IPS DF 4.7 (cell line): Measurements from ENCODE around the gene SARDH.
"Not testable (repeated sequence)": the region's sequence is repeated elsewhere in the genome, so short reads cannot be mapped to it uniquely, and the experiment has no call there.

ENCODE experiments used
- DNase-seq: peaks from one replicate; pipeline ENCODE4 v3.0.0-alpha.2; 2013; ENCODE audit warnings: low spot score; ENCODE audit errors: extremely low read depth

The SARDH gene

GRCh38 chr9:133686642-133687575 is 51.2 kb downstream of the SARDH start:
- no peak for DNase-seq

DNA sequence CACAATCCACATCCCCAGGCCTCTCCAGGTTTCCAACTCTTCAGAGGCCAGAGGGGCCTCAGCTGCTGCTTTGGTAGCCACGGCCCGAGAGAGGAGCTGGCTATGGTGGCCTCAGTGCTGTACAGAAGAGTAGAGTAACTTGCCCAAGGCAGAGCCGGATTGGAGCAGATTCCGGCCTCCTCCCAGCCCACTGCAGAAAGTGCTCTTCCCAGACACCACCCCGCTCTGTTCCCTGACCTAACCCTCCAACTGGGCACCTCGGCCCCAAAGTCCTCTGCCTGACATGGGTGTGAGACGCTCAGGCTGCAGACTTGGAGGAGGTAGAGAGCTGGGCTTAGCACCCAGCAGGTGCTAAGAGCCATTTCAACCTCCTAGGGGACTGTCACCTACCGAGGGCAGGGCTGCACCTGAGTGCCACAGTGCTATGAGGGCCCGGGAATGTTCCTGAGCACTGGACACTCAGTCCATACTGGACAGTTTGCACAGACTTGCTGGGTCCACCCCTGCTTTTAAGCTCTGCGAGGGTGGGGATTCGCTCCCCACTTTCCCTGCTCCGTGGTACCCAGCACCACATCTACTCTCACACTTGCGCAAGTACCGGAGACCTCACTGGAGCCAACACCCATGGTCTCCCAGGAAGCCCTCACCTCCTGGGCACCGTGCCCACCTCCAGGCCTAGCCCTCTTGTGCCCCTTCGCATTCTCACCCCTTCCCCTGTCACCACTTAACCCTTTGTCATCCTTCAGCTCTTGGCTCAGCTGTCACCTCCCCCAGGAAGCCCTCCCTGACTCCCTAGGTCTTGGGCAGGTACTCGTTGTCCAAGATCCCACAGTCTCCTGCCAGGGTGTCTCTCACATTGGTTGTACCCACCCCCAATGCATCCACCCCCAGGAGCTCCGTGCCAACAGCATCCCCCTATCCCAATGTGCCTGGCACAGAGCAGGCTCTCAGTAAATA is 52.2 kb downstream of the SARDH start:
- DNase-seq: no peak

DNA sequence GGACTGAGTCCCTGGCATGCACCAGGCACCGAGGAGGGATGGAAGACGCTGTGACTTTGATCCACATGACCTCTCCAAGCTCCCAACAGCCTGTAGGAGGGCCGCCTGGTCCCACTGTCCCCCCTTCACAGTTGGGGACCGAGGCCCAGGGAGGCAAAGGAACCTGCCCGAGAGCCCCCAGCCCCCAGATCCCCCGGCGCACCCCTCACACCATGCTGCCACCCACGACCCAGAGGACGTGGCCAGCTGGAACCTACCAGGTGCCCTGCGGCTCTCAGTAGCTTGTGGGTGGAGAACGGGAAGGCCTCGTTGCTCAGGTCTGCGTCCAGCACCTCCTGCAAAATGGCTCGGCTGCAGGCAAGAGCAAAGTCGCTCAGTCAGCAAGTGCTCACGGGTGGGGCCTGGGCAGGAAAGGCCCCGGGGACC is 53.2 kb downstream of the SARDH start:
- DNase-seq: no peak

GRCh38 chr9:133684121-133684935 is 53.8 kb downstream of the SARDH start:
- no peak for DNase-seq

DNA sequence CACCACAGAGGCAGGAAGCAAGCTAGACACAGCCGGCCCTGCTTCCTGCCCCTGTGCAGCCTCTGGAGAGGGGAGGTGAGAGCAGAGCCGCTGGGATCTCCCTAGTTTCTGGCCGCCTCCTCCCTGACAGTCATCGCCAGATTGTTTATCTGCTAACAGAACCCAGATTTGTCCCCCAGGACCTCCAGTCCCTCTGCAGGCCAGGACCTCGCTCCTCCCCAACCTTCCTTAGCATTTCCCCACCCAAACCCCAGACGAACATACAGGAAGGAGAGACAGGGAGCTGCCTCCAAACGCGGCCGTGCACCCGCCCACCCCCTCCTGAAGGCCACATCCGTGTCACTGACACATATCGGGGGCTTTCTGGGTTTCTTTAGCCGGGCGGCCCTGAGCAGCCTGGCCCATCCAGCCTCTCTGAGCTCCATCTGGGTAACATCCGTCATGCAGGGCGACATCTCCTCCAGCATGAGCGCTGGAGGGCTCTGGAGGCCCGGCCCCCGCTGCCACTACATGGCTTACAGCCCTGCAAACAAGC is 54.5 kb downstream of the SARDH start:
- DNase-seq: no peak

DNA sequence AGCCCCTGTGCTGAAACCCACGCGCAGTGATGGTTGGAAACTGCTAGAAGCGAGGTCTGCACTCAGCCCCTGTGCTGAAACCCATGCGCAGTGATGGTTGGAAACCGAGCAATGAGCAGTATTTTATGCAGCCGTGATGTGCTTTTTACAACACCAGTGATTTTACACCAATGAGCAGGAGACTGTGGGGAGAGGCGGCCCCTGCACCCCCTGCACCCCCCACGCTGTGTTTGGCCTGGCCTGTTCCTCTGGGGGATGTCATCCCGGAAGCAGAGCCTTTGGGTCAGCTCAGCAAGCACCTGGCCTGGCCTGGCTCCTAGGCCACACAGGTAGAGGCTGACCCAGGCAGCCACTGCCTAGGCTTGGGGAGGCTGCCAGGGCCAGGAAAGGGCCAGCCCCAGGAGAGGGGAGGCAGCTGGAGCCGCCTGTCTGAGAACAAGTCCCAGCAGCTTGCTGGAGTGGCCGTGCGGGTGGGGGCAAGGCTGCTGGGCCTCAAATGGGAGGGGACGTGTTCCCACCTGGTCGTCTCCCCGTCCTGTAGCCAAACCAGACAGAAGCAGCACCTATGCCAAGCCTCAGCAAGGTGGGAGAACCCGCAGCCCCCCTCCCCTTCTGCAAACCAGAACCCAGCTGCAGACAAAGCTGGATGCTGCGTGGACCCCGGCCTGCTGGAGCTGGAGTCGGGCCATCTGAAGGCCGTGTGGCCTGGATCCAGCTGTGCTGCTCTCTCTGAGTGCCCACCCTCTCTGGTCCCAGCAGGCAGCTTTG is 55.1 kb downstream of the SARDH start:
- no peak for DNase-seq

DNA sequence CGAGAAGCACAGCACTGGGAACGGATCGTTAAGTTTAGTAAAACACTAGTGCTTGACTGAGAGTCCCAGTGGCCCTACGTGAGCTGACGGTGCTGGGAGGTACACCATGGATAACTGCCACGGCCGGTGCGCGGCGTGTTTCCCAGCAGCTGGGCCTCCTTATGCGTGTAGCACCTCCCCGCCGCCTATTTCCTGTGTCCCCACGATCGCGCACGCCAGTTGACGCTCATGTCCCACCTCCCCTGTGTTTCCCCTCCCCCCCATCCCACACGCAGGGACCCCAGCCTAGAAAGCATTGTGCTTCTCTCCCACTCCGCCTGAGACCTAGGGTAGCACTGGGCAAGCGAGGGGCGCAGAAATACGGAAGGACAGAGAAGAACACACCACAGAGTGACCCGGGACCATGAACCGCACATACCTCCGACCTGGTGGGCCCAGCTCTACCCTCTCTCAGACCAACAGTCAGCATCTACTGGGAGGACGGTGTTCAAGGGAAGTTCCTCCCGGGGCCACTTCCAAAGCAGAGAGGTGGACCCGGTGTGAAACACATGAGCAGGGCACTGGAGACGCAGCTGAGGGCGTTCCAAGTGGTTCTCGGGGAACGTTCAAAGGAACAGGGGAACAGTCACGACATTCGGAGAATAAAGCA is 56.4 kb downstream of the SARDH start:
- DNase-seq: no peak

DNA sequence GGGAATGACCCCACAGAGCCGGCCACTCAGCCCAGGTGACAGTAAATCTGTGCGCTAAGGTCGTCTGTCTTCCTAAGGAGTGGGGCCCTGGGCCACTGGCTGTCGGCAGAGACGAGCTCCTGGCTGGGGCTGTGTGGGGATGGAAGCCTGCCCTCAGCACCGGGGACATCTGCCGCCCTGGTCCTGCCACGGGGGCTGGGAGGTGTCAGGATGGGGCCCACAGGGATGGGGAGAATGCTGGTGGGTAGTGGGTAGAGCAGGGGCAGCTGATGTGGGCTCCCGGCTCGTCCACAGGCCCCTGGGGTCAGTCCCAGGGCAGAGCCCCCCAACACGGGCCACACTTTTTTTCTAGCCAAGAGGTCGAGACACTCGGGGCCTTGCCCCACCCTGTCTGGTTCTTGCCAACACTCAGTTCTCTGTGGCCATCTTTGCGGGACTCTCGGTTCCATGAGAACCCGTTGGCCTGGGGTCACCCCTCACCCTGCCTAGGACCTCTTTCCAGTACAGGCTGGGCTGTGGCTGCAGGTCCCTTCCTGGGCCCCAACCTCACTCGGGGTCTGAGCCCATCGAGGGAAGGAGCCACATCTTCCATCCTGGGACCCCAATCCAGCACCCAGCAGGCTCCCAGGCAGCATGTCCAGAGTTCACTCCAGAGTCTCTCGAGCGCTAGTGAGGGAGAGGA is 57.0 kb downstream of the SARDH start:
- no peak for DNase-seq

- DNase-seq: no peak
Observed at GRCh38 chr9:133680250-133680975, 57.7 kb downstream of the SARDH start.

DNA sequence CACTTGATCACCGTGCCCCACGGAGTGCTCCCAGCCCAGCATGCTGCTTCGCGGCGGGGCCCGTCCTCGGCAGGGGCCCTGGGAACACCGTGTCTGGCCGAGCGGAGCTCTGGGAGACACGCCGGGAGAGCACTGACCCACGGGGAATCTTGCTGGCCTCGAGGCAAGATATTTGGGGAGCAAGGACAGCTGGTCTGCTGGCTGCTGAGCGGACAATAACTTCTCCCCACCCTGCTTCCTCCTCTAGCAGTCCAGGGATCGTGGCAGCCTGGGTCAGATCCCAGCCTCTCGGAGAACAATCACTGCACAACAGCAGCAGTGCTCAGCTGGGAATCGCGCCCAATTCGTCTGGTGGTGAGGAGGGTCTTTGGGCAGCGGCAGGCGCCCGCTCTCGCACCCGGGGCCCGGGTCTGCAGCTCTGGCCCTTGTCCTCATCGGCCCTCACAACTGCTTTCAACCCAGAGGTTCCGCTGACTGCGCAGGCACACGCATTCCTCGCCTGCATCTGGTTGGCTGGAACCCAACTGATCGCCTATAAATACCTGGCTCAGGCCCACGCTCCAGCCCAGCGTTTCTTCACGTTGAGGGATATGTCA is 58.6 kb downstream of the SARDH start:
- no peak for DNase-seq

- DNase-seq: no peak
Observed at GRCh38 chr9:133679056-133679455, 59.1 kb downstream of the SARDH start.

GRCh38 chr9:133677126-133678010 is 60.8 kb downstream of the SARDH start:
- no peak for DNase-seq

- DNase-seq: no peak
Observed at GRCh38 chr9:133676450-133676849, 61.7 kb downstream of the SARDH start.

DNA sequence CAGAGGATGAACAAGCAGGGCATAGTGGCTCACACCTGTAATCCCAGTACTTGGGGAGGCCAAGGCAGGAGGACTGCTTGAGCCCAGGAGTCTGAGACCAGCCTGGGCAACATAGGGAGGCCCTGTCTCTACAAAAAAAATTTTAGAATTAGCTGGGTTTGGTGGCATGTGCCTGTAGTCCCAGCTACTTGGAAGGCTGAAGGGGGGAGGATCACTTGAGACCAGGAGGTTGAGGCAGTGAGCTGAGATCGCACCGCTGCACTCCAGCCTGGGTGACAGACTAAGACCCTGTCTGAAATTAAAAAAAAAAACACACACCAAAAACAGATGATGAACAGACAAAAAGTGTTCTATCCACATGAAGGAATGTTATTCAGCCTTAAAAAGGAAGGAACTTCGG is 62.4 kb downstream of the SARDH start:
- DNase-seq: not testable (repeated sequence)

DNA sequence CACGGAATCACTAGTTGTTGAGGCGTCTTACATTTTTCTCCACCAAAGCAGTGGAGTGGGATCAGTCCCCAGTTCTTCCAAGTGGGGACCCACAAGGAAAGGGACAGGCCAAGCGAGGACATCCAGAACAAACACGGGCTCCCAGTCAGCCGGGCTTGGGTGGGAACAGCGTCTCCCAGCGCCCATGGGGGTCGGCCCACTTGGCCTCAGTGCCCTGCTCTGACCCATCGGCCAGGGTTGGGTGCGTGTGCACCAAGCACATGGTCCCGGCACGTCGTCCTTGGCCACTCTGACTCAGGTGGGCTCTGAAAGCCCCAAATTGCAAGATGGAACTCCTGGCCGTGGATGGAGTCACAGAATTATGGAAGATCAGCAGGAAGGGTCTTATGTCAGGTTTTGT is 64.1 kb downstream of the SARDH start:
- DNase-seq: no peak

- no peak for DNase-seq
Observed at GRCh38 chr9:133673258-133673655, 64.9 kb downstream of the SARDH start.
